Muscle layer of colon (tissue), 2 donors: Measurements from ENCODE around the gene RSRC1.
A peak's percentile ranks its signal among the peaks of the same experiment; 100 is the strongest.
"Not testable (repeated sequence)": the region's sequence is repeated elsewhere in the genome, so short reads cannot be mapped to it uniquely, and the experiment has no call there.

Experiments
- H3K27ac ChIP-seq: one replicate; pipeline ENCODE4 v1.7.0; 2013; ENCODE audit warnings: low read depth, mild to moderate bottlenecking, low read length, moderate library complexity
- H3K27me3 ChIP-seq, 2 donors: one replicate each; pipeline ENCODE4 v1.7.0; 2013; ENCODE audit warnings: low read length in 2 of 2, mild to moderate bottlenecking in 2 of 2; ENCODE audit not compliant: insufficient read depth in 2 of 2, control insufficient read depth in 1 of 2
- H3K36me3 ChIP-seq: one replicate; pipeline ENCODE4 v1.7.0; 2013; ENCODE audit warnings: mild to moderate bottlenecking, low read length; ENCODE audit not compliant: insufficient read depth
- H3K4me1 ChIP-seq: one replicate; pipeline ENCODE4 v1.7.0; 2013; ENCODE audit warnings: mild to moderate bottlenecking, low read length; ENCODE audit not compliant: insufficient read depth
- H3K4me3 ChIP-seq, 2 donors: one replicate each; pipeline ENCODE4 v1.7.0; 2013; ENCODE audit warnings: low read length in 2 of 2, low read depth in 1 of 2, mild to moderate bottlenecking in 1 of 2, moderate library complexity in 1 of 2
- H3K9ac ChIP-seq: one replicate; pipeline ENCODE4 v1.7.0; 2013; ENCODE audit warnings: low read length
- H3K9me3 ChIP-seq: one replicate; pipeline ENCODE4 v1.7.0; 2013; ENCODE audit warnings: mild to moderate bottlenecking, low read length
- donor health status: abdominal sarcoma.
- donor health status: Adenocarcinoma of cecum.

The RSRC1 gene, protein sequence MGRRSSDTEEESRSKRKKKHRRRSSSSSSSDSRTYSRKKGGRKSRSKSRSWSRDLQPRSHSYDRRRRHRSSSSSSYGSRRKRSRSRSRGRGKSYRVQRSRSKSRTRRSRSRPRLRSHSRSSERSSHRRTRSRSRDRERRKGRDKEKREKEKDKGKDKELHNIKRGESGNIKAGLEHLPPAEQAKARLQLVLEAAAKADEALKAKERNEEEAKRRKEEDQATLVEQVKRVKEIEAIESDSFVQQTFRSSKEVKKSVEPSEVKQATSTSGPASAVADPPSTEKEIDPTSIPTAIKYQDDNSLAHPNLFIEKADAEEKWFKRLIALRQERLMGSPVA

DNA sequence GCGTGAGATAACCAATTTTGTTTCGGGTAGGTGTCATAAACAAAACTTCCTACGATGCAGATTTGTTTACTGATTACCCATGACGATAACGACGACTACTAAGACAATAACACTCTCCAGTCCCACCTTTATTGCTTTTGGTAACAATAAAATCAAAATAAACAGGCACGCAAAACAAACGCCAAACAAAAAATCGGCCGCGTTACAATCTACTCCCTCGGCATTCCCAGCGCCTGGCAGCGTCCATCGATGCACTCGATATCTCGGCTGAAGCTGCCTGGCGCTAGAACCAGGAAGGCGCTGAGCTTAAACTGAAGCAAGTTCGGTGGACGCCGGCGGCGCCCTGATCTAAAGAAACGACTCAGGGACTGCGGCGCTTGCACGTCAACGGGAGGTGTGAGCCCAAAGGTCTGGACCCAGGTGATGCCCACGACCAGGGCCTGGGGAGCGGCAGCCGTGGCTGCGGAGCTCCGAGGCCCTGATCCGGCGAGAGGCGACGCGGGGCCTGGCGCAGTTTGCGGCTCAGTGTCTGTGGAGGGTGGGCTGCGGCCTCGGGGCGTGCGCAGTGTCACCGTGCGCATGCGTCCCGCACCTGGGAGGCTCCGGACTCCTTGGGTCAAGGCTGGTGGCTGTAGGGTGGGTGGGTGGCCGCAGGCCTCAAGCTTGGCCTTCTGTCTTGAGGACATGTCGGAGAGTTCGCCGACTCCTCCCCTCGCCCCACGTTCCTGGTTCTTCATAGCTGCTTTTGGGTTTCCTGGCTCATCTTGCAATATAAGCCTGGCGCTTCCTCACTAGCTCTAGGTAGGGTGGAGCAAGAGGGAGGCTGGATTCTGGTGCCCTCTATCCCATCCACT lies at the start of gene RSRC1:
Gene RSRC1 (plus strand): TSS at position 286 of the 854 bp plus-strand sequence. CDS start 12,016 bp downstream, outside the sequence.
- no peaks in the 10 kb centered on the region for H3K36me3 ChIP-seq
- H3K4me3 ChIP-seq: peak within 1 kb of the TSS; percentile 72 to 85
- H3K27me3 ChIP-seq: peaks cover 35 to 45% of the 10 kb centered on the region in 2 donors
- no peaks in the 10 kb centered on the region for H3K9me3 ChIP-seq
- peak within 1 kb of the TSS; percentile 45 for H3K27ac ChIP-seq
- peaks cover 27% of the 10 kb centered on the region for H3K4me1 ChIP-seq
- peak within 1 kb of the TSS; percentile 44 for H3K9ac ChIP-seq

DNA sequence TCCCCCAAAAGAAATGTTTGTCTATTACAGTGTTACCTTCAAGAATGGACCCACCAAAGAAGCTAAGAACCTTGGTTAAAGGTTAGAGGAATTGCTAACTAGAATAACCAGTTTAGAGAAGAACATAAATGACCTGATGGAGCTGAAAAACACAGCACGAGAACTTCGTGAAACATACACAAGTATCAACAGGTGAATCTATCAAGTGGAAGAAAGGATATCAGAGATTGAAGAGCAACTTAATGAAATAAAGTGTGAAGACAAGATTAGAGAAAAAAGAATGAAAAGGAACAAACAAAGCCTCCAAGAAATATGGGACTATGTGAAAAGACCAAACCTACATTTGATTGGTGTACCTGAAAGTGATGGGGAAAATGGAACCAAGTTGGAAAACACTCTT lies 44.3 kb upstream of the RSRC1 start:
- H3K36me3 ChIP-seq, H3K4me3 ChIP-seq, H3K9me3 ChIP-seq, H3K9ac ChIP-seq, H3K4me1 ChIP-seq, H3K27ac ChIP-seq, H3K27me3 ChIP-seq: not testable (repeated sequence)

DNA sequence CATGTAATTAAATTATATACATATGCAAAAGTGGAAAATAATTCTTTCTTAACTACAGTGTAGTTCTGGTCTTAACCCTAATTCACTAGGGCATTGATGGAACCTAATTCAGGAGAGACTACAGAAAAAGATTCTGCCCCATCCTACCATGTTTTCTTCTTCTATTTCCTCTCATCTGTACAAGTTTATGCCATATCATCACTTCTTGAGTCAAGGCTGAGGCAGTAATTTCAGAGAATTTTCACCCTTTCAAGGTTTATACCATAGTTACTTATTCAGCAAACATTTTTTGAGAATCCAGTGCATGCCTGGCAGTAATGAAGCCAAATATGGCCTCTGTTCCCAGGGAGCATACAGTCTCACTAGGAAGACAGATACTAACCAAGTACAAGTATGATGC lies 37.1 kb upstream of the RSRC1 start:
- no peaks in the 10 kb centered on the region for H3K4me1 ChIP-seq
- no peak overlapping the region for H3K9ac ChIP-seq
- H3K4me3 ChIP-seq: no peak overlapping the region

DNA sequence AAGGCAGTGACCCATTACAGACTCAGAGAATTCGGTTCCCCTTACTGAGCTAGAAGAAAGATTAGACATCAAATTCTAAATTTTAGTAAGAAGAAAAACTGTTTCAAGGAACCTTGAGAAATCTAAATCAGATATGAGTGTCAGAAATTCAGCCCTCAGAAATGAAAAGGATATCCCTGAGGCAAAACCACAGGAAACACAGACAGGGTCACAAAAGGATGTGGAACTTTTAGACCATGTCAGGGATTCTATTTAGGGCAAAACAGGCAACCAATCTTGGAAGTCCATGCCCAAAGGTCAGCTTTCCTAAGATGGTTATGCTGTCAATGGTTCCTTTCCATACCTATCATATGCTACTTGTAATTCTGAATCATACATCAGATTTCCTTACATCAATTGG lies 35.3 kb upstream of the RSRC1 start:
- H3K36me3 ChIP-seq: no peaks in the 10 kb centered on the region
- no peaks in the 10 kb centered on the region for H3K4me1 ChIP-seq
- H3K27me3 ChIP-seq: no peaks in the 10 kb centered on the region
- no peak overlapping the region for H3K9ac ChIP-seq
- no peak overlapping the region for H3K4me3 ChIP-seq
- H3K27ac ChIP-seq: no peak overlapping the region
- H3K9me3 ChIP-seq: no peaks in the 10 kb centered on the region

More for the DNA sequence above, 37.1 kb upstream of the RSRC1 start:
- Histone ChIP-seq H3K27me3 (no peaks in the 10 kb centered on the region), H3K27ac (no peak overlapping the region), H3K36me3 (no peaks in the 10 kb centered on the region), H3K9me3 (no peaks in the 10 kb centered on the region)

DNA sequence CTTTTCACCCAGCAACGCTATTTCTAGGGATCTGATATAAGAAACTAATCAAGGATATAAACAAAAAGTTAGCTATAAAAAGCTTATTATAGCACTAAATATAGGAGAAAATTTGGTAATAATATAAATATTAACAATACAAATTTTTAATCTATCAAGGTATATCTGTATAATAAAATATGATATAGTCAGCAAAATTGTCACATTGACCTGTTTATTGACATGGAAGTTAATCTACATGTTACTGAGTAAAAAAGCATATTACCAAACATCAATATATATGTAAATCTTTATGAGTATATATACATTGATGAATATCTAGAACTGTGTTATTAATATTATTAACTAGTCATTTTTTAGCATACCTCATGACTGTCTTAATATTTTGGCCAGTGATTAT lies 30.3 kb upstream of the RSRC1 start:
- Histone ChIP-seq H3K4me1 (no peaks in the 10 kb centered on the region), H3K27me3 (no peaks in the 10 kb centered on the region), H3K9me3 (no peaks in the 10 kb centered on the region), H3K27ac (no peak overlapping the region), H3K9ac (no peak overlapping the region), H3K4me3 (no peak overlapping the region), H3K36me3 (no peaks in the 10 kb centered on the region)

DNA sequence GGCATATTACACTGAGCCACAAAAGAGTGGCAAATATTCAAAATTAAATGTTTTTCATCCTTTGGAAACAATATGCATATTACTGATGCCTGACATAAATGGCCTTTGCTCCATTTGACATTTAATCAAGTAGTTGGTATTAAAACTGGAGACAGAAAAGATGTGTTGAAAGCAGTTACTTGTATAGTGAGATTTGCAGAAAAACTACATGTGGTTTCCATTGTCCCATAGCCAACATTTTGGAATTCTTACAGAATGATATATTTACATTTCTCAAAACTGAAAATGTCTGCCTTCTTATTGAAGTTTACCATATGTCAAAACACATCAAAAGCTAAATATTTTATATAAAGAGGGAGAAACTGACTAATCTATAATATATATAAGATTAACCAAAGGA lies 25.2 kb upstream of the RSRC1 start:
- H3K36me3 ChIP-seq: no peaks in the 10 kb centered on the region
- H3K27me3 ChIP-seq: no peaks in the 10 kb centered on the region
- no peak overlapping the region for H3K9ac ChIP-seq
- H3K9me3 ChIP-seq: no peaks in the 10 kb centered on the region
- H3K4me3 ChIP-seq: no peak overlapping the region
- H3K4me1 ChIP-seq: no peaks in the 10 kb centered on the region
- H3K27ac ChIP-seq: no peak overlapping the region

DNA sequence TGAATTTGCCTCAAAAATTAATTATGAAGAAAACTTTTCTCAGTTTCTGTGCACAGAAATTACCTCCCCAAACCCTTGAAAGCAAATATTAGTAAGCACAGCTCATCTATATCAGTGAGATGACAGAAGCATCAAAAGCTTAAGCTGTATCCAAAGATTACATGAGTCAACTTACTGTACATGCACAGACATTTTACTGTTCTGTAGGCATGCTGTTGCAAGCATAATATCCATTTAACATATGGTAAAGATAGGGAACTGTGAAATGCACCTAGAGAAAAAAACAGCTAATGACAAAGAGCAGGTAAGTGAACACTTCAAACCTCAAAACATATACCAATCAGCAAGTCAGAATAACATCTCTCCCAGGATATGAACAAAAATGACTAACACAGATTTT lies 24.5 kb upstream of the RSRC1 start:
- H3K27ac ChIP-seq: no peak overlapping the region
- no peak overlapping the region for H3K4me3 ChIP-seq
- H3K9ac ChIP-seq: no peak overlapping the region
- H3K9me3 ChIP-seq: no peaks in the 10 kb centered on the region
- H3K27me3 ChIP-seq: no peaks in the 10 kb centered on the region
- no peaks in the 10 kb centered on the region for H3K4me1 ChIP-seq
- no peaks in the 10 kb centered on the region for H3K36me3 ChIP-seq

DNA sequence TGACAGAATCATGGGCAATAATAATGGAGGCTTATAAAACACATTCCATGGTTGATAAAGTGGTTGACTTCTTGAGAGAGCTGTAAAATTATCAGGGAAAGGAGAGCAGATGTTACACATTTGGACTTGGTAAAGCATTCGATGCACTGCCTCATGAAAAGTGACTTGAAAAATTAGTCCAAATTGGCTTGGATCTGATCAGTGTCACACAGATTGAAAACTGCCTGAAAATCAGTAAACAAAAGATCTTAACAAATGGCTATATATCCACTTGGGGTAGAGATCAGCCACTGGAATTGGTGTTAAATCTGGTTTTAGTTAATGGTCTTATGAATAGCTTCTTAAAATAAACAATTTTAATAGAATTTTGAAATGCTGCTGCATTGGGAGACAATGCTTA lies 24.0 kb upstream of the RSRC1 start:
- Histone ChIP-seq H3K4me3 (no peak overlapping the region), H3K9me3 (no peaks in the 10 kb centered on the region), H3K4me1 (no peaks in the 10 kb centered on the region)

DNA sequence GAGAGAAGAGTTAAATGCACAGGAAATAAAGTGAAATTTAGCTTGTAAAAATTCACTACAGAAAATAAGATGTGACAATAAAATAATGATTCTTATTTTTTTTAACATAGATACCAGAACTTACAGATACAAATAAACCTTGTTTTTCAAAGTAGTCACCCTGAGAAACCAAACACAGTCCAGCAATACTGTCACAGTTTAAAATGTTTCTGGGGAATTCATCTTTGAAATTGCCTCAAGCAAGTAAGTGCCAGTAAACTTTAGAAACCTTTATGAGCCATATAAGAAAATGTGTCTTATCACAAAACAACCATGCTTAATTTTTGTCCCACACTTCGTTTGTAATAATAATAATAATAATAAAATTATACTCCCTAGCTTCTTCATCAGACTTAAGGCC lies 23.5 kb upstream of the RSRC1 start:
- Histone ChIP-seq H3K9me3 (no peaks in the 10 kb centered on the region), H3K27me3 (no peaks in the 10 kb centered on the region), H3K9ac (no peak overlapping the region)

More for the DNA sequence above, 24.0 kb upstream of the RSRC1 start:
- Histone ChIP-seq H3K9ac (no peak overlapping the region), H3K27me3 (no peaks in the 10 kb centered on the region), H3K27ac (no peak overlapping the region), H3K36me3 (no peaks in the 10 kb centered on the region)

DNA sequence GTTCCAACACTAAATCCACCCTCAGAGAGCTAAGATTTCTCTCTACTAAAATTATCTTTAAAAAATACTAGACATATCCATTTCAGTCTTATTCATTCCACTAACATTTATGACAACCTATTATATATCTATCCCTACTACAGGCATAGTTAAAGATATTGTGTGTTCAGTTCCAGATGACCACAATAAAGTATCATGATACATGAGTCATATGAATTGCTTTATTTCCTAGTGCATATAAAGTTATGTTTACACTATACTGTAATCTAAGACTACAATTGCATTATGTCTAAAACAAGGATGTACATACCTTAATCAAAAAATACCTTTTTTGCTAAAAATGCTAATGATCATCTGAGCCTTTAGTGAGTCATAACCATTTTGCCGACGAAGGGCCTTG lies 23.1 kb upstream of the RSRC1 start:
- peaks cover 0 to 3% of the 10 kb centered on the region in 2 donors for H3K27me3 ChIP-seq
- no peak overlapping the region for H3K27ac ChIP-seq
- no peak overlapping the region for H3K9ac ChIP-seq
- no peak overlapping the region for H3K4me3 ChIP-seq
- no peaks in the 10 kb centered on the region for H3K36me3 ChIP-seq
- no peaks in the 10 kb centered on the region for H3K4me1 ChIP-seq
- H3K9me3 ChIP-seq: no peaks in the 10 kb centered on the region

More for the DNA sequence above, 23.5 kb upstream of the RSRC1 start:
- H3K27ac ChIP-seq: no peak overlapping the region
- no peaks in the 10 kb centered on the region for H3K36me3 ChIP-seq
- H3K4me1 ChIP-seq: no peaks in the 10 kb centered on the region
- no peak overlapping the region for H3K4me3 ChIP-seq

DNA sequence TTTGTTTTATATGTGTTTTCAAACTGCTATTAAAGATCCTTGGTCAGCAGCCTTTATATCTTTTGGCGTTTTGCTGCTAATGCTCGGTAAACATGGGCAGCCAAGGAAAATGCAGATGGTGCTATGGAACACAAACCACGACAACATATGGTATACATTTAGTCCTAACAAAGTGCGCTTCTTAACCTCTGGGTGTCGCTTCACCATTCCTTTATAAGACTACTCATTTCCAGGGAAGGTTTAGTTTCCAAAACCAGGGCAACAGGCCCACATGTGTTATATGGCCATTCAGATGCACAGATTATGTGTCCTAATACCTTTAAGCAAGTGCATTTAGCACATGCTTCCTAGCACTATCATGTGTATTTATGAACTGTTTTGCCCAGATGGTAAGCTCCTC lies 18.4 kb upstream of the RSRC1 start:
- Histone ChIP-seq H3K4me1 (peaks cover 4% of the 10 kb centered on the region), H3K27ac (no peak overlapping the region), H3K27me3 (peaks cover 31 to 42% of the 10 kb centered on the region in 2 donors), H3K9me3 (peaks cover 12% of the 10 kb centered on the region), H3K9ac (no peak overlapping the region), H3K4me3 (no peak overlapping the region), H3K36me3 (no peaks in the 10 kb centered on the region)
